B cell (primary cell): ENCODE data around the gene ZNF428. TPM values are rescaled to one million over a fixed set of nuclear protein-coding genes. Genes with fewer than 3 reads are reported as not detected.

ENCODE experiments used
- ATAC-seq: fragments of 200-7000 bp; cut with Tn5 transposase; one replicate; pipeline ENCODE4 v1.10.0; 2021; ENCODE audit warnings: low read depth, mild to moderate bottlenecking, moderate number of reproducible peaks, moderate library complexity
- CTCF ChIA-PET: fragments of 350-600 bp; sonication (Branson Sonifier 250); formaldehyde crosslinking; loops from one replicate; lab custom pipeline; 2021; ENCODE audit warnings: antibody characterized with exemption, inconsistent platforms; lab: Charles Lee
- POLR2A ChIA-PET: fragments of 350-600 bp; sonication (Branson Sonifier 250); formaldehyde crosslinking; loops from one replicate; lab custom pipeline; 2021; ENCODE audit warnings: antibody characterized with exemption; lab: Charles Lee
- DNase-seq: peaks from one replicate; pipeline ENCODE4 v3.0.0; 2013
- H2AFZ ChIP-seq: 2 replicates; pipeline ENCODE4 v1.6.1; 2012; ENCODE audit warnings: mild to moderate bottlenecking, low read depth, low read length; ENCODE audit not compliant: insufficient read depth, poor library complexity, severe bottlenecking
- H3K27ac ChIP-seq, 2 donors: 1 replicate in 1 of 2; 2 replicates in 1 of 2; pipeline ENCODE4 v1.5.1; 2012 to 2013; ENCODE audit warnings: low read length in 2 of 2, mild to moderate bottlenecking in 2 of 2, moderate library complexity in 1 of 2
- H3K27me3 ChIP-seq, 4 experiments: fragments of 200-600 bp in 1 of 4; sonication (generic) in 1 of 4; replicated peaks in 1 of 4; 1 replicate in 2 of 4; 2 replicates in 2 of 4; pipeline versions ENCODE4 v1.6.1 to v1.7.0; 2013 to 2016; ENCODE audit warnings: low read length in 3 of 4, mild to moderate bottlenecking in 2 of 4, mixed read lengths in 1 of 4, moderate library complexity in 1 of 4; ENCODE audit not compliant: insufficient read depth in 4 of 4, control insufficient read depth in 3 of 4; ENCODE audit errors: control extremely low read depth in 1 of 4
- H3K36me3 ChIP-seq, 2 experiments: replicated peaks in 1 of 2; 1 replicate in 1 of 2; 2 replicates in 1 of 2; pipeline versions ENCODE4 v1.6.1 to v1.7.1; 2013; ENCODE audit warnings: low read length in 1 of 2; ENCODE audit not compliant: insufficient read depth in 2 of 2, control insufficient read depth in 1 of 2; ENCODE audit errors: control extremely low read depth in 1 of 2, extremely low read depth in 1 of 2
- H3K4me1 ChIP-seq, 2 donors: fragments of 200-600 bp in 1 of 2; sonication (generic) in 1 of 2; 1 replicate in 1 of 2; 2 replicates in 1 of 2; pipeline versions ENCODE4 v1.5.1 to v1.6.1; 2013 to 2017; ENCODE audit warnings: low read length in 2 of 2; ENCODE audit not compliant: control insufficient read depth in 2 of 2, insufficient read depth in 2 of 2
- H3K4me2 ChIP-seq: replicated peaks from 2 replicates; pipeline ENCODE3; 2012; ENCODE audit warnings: mild to moderate bottlenecking, low read depth, low read length; ENCODE audit not compliant: poor library complexity, severe bottlenecking
- H3K4me3 ChIP-seq, 5 experiments: fragments of 200-600 bp in 1 of 5; sonication (generic) in 1 of 5; 1 replicate in 3 of 5; 2 replicates in 2 of 5; pipeline versions ENCODE4 v1.5.1 to v1.7.0; 2011 to 2016; ENCODE audit warnings: low read length in 4 of 5, mild to moderate bottlenecking in 4 of 5, low read depth in 2 of 5, control low read depth in 1 of 5, moderate library complexity in 1 of 5; ENCODE audit not compliant: insufficient read depth in 1 of 5; ENCODE audit errors: control extremely low read depth in 1 of 5, extremely low read depth in 1 of 5
- H3K79me2 ChIP-seq: fragments of 200-600 bp; sonication (generic); one replicate; pipeline ENCODE4 v1.6.0; 2016; ENCODE audit warnings: low read length; ENCODE audit not compliant: control insufficient read depth, insufficient read depth
- H3K9ac ChIP-seq: fragments of 200-600 bp; sonication (generic); 2 replicates; pipeline ENCODE4 v1.6.1; 2017; ENCODE audit warnings: mild to moderate bottlenecking, low read length, moderate library complexity
- H3K9me3 ChIP-seq, 3 donors: one replicate each; pipeline versions ENCODE4 v1.6.1 to v1.7.1; 2013; ENCODE audit warnings: low read length in 2 of 3; ENCODE audit not compliant: control insufficient read depth in 2 of 3, insufficient read depth in 1 of 3; ENCODE audit errors: control extremely low read depth in 1 of 3
- H4K20me1 ChIP-seq: 2 replicates; pipeline ENCODE4 v1.6.0; 2012; ENCODE audit warnings: mild to moderate bottlenecking, low read length; ENCODE audit not compliant: insufficient read depth, control insufficient read depth, poor library complexity, severe bottlenecking
- H3K27ac Mint-ChIP-seq: one replicate; pipeline ENCODE4 v1.8.0; 2021; ENCODE audit warnings: mixed read lengths
- H3K27me3 Mint-ChIP-seq: one replicate; pipeline ENCODE4 v1.8.0; 2021; ENCODE audit warnings: mixed read lengths
- H3K4me1 Mint-ChIP-seq: one replicate; pipeline ENCODE4 v1.8.0; 2021; ENCODE audit warnings: mixed read lengths
- H3K4me3 Mint-ChIP-seq: one replicate; pipeline ENCODE4 v1.8.0; 2021; ENCODE audit warnings: mixed read lengths
- H3K9me3 Mint-ChIP-seq: one replicate; pipeline ENCODE4 v1.8.0; 2022; ENCODE audit warnings: mixed read lengths; ENCODE audit not compliant: insufficient read depth
- CTCF ChIP-seq: fragments of 200-600 bp; IDR thresholded peaks from one replicate; pipeline ENCODE4 v1.8.0; 2022; ENCODE audit warnings: antibody characterized with exemption, mild to moderate bottlenecking
- EZH2 ChIP-seq: IDR thresholded peaks from 2 replicates; pipeline ENCODE4 v1.6.1; 2012; ENCODE audit warnings: borderline replicate concordance, low read depth, mild to moderate bottlenecking, moderate library complexity, low read length; ENCODE audit not compliant: insufficient read depth, poor library complexity, severe bottlenecking
- WGBS: methylation state at CpG from one replicate; pipeline ENCODE4 v1.1.5; 2013; ENCODE audit warnings: missing lambda C conversion rate; ENCODE audit not compliant: insufficient coverage; 5-methylcytosine and 5-hydroxymethylcytosine counted together
- intact Hi-C: fragments of 100-400 bp; cut with micrococcal nuclease; formaldehyde crosslinking; loops from one replicate; pipeline ENCODE4 v1.10.0; 2022
- polyA plus RNA-seq: library from polyadenylated mRNA; depleted of rRNA; stranded (reverse); fragments of >200 nt; gene quantifications from 2 replicates; pipeline ENCODE4 v1.2.3, GENCODE V29; 2012
- total RNA-seq, 2 donors: library from RNA; stranded (reverse); fragments of 120-200 nt in 1 of 2; gene quantifications; 1 replicate in 1 of 2; 2 replicates in 1 of 2; pipeline versions ENCODE4 v1.2.3 to v1.2.4, GENCODE V29; 2013 to 2022

Gene ZNF428
- total and polyA plus RNA-seq, 2 donors (not counting 1 experiment from before 2014, with no cell fraction given), result 16.9 to 19.7 TPM

DNA sequence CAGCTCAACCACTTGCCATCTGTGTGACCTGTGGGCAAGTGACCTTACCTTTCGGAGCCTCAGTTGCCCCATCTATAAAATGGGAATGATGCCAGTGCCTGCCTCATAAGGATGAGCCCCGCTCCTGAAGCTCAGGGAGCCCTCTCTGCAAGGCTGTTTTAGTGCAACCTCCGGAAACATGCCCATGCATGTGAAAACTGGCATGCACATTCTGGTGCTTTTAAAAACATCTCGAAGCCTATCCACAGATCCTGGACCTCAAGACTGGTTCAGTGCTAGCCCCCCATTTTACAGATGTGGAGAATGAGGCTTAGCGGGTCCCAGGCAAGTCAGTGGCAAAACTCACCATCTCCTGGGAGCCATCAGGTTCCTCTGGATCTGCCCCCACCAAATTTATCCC lies 14.6 kb upstream of the ZNF428 start:
- DNase-seq, result no peak
- Histone ChIP-seq H3K4me3 (no peak overlapping the region), H4K20me1 (no peaks in the 10 kb centered on the region), H3K27ac (no peak overlapping the region), H3K9ac (no peak overlapping the region), H2AFZ (no peak overlapping the region), H3K4me1 (peaks cover 9 to 16% of the 10 kb centered on the region in 2 donors), H3K27me3 (peaks cover 0 to 42% (median 13%) of the 10 kb centered on the region in 4 experiments), H3K4me2 (no peak overlapping the region), H3K79me2 (no peaks in the 10 kb centered on the region), H3K9me3 (no peaks in the 10 kb centered on the region), H3K36me3 (no peaks in the 10 kb centered on the region)
- Mint-ChIP-seq H3K9me3 (no peaks in the 10 kb centered on the region), H3K27me3 (peaks cover 33% of the 10 kb centered on the region), H3K4me1 (peaks cover 13% of the 10 kb centered on the region), H3K27ac (no peak overlapping the region), H3K4me3 (no peak overlapping the region)
- ATAC-seq, result no peak
- intact Hi-C loops, result no loop called here
- CTCF ChIA-PET, result no interaction called here
- POLR2A ChIA-PET, result no interaction called here
- no peak for TF ChIP-seq CTCF
- TF ChIP-seq EZH2, result no peak
- 89% methylated on average over 3 of the region's 5 CpGs for WGBS

DNA sequence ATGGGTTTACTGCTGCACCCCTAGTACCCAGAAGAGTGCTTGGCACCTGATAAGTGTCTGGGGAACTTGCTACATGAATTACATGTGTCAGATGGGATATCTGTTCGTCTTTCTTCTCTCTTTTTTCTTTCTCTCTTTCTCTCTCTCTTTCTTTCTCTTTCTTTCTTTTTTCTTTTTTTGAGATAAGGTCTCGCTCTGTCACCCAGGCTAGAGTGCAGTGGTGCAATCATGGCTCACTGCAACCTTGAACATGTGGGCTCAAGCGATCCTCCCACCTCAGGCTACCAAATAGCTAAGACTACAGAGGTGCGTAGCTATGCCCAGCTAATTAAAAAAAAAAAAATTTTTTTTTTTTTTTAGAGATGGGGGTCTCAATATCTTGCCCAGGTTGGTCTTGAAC lies 14.1 kb upstream of the ZNF428 start:
- ChIA-PET CTCF (no interaction called here), POLR2A (interaction anchor here (0.6 kb wide), 1 partner anchor 106 kb away, joined by 3 read pairs; the partner anchor contains the start of gene ETHE1)
- Mint-ChIP-seq H3K27me3 (peaks cover 27% of the 10 kb centered on the region), H3K4me1 (peaks cover 8% of the 10 kb centered on the region), H3K9me3 (no peaks in the 10 kb centered on the region), H3K4me3 (no peak overlapping the region), H3K27ac (no peak overlapping the region)
- Histone ChIP-seq H3K9ac (no peak overlapping the region), H3K9me3 (no peaks in the 10 kb centered on the region), H4K20me1 (no peaks in the 10 kb centered on the region), H3K27me3 (peaks cover 0 to 37% (median 11%) of the 10 kb centered on the region in 4 experiments), H3K4me3 (no peak overlapping the region), H3K36me3 (no peaks in the 10 kb centered on the region), H3K79me2 (no peaks in the 10 kb centered on the region), H2AFZ (no peak overlapping the region), H3K4me2 (no peak overlapping the region), H3K27ac (no peak overlapping the region), H3K4me1 (peaks cover 4 to 10% of the 10 kb centered on the region in 2 donors)
- ATAC-seq, result no peak
- WGBS, result 92% methylated on average over 2 of the region's 4 CpGs
- intact Hi-C loops, result no loop called here
- DNase-seq, result no peak
- TF ChIP-seq CTCF (no peak), EZH2 (no peak)
